Epidermal melanocyte (primary cell): ENCODE measurements around the gene EVI5.
"Not testable (repeated sequence)": the region's sequence is repeated elsewhere in the genome, so short reads cannot be mapped to it uniquely, and the experiment has no call there.

Source experiments
- DNase-seq: peaks from one replicate; pipeline ENCODE4 v3.0.0; 2011; ENCODE audit warnings: low spot score; ENCODE audit not compliant: insufficient read length

EVI5 gene

GRCh38 chr1:92527670-92528069 is 257.2 kb downstream of the EVI5 start:
- DNase-seq, result no peak

GRCh38 chr1:92524944-92525590 is 259.8 kb downstream of the EVI5 start:
- not testable (repeated sequence) for DNase-seq

- no peak for DNase-seq
These were observed 265.9 kb downstream of the EVI5 start for GRCh38 chr1:92519043-92519442.

DNA sequence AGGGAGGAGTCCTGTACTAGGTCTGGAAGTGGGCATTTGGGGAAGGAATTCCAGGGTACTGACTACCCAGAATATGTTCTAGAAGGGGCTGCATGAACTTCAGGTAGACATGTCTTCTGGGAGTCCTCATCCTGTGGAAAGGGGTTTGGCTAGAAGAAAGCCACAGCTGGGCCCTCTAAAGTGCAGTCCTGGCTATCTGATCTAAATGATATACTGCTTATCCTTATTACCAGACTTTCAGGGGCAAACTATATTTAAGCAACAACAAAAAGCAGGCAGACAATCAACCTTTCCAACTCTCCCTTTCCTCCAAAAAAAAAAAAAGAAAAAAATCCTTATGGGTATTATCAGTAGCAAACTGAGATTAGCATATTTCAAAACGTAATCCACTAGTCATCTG is 268.3 kb downstream of the EVI5 start:
- no peak for DNase-seq

DNA sequence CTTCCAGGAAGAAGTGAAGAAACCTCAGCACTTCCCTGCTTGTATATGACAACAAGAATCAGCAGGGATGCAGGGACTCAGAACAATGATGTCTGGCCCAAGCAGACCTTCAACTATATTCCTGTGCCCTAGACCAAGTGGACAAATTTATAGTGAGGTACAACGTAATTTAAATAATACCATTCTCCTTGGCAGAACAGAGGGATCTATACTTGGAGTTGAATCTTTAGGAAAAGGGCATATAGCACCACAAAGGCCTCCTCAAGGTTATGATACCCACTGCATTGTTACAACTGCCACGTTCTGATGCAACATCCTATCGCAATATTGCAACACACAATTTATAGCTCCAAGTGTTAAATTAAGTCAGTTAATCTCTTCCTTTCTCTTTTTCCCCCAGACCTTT is 269.1 kb downstream of the EVI5 start:
- DNase-seq, result no peak

- DNase-seq, result no peak
These were observed 273.4 kb downstream of the EVI5 start for GRCh38 chr1:92511541-92511940.

DNA sequence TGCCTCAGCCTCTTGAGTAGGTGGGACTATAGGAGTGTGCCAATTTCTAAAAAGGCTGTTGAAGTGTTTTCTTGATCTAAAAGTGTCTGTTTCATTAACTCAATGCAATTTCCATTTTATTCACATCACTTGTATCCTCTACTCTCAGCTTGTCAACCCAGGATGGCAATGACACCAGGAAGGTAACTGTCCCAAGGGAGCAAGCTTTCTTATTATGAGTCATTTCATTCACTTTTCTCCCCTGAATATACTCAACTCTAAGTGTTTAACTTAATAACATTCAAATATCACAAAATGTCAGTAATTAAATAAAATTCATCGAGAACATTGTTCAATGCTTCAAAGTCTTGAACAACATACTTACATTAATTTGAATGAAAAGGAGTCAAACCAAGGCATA is 275.3 kb downstream of the EVI5 start:
- no peak for DNase-seq

DNA sequence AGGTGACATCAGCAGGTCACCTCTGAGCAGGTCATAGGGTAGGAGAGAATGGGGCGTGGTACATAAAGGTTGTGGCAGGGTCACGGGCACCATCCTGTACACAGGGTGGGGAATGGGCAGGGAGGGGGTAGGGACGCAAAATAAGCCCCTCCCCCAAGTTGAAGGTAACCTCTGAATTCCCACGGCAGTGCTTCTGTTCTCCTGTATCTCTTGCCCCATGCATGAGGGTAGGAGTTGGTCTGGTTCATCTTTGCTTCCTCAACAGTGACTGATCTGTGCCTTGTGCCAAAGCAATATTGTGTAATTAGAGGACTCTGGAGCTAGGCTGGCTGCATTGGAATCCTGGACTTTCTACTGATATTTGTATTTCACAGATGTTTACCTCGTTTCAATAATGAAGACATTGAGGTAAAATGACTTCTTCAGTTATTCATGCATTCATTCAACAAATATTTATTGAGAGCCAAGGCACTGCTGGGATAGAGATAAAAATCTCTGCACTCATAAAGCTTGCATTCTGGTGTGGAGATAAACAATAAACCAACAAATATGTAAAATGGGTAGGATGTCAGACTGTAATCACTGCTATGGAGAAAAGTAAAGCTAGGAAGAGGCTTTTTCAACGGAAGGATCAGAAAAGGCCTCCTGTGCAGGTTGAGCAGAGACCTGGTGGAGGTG is 279.8 kb downstream of the EVI5 start:
- no peak for DNase-seq

- no peak for DNase-seq
These were observed 280.5 kb downstream of the EVI5 start for GRCh38 chr1:92504291-92505014.

GRCh38 chr1:92503926-92504285 is 281.0 kb downstream of the EVI5 start:
- DNase-seq, result no peak

DNA sequence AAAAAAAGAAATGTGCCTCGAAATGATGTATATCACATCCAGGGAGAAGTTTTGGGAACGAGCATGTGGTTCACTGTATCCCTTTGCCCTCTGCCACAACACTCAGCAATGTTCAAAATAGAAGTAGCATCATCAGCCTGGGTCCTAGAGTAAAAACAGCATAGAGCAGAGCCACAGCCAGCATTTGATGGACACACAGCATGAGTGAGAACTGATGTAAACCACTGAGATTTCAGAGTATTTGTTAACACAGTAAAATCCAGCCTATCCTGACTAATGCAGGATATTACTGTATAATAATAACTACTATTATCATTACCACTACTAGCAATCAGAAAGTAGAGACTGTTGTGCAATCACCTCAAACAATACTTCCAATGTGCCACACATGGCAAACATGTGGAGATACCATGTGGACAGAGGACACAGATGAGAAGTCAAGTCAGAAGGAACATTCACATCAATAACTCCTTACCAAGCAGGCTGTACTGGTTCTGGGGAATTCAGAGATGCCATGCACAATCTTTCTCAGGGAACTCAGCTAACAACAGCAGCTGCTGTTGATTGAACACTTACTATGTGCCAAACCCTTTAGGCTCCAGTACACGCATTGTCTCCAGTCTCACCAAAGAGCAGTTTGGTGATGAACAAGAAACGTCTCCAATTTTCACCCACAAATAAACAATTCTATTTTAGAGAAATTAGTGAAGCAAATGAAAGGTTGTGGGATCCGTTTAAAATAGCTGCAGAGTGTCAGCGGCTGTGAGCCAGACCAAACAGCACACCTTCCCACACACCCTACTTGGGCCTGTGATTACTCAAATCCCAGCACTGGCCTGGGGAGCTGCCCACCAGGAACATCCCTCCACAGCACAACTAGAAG is 281.6 kb downstream of the EVI5 start:
- DNase-seq, result no peak

DNA sequence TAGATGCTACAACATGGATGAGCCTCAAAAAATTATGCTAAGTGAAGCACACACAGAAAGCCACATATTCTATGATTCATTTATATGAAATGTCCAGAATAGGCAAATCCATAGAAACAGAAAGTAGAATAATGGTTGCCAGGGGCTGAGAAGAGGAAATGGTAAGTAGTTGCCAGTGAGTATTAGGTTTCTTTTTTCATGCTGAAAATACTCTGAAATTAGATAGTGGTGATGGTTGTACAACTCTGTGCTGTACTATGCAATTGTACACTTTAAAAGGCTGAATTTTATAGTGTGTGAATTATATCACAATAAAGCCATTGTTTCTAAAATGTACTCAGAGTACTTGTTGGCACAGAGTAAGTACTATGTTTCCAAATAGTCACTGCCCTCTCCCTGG is 282.7 kb downstream of the EVI5 start:
- DNase-seq, result no peak

DNA sequence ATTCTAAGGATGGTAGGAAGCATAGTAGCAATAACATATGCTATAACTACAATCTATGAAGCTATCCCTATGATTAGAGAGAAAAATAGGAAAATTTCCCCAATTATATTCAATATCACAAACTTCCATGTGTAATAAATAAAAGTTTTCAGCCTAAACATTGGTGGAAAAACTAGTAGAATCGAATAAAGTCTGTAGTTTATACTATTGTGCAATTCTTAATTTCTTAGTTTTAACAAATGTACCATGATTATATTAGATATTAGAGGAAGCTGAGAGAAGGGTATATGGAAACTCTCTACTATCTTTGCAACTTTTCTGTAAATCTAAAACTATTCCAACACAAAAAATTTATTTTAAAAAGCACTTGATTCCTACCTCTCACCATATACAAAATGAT is 284.4 kb downstream of the EVI5 start:
- DNase-seq, result no peak

DNA sequence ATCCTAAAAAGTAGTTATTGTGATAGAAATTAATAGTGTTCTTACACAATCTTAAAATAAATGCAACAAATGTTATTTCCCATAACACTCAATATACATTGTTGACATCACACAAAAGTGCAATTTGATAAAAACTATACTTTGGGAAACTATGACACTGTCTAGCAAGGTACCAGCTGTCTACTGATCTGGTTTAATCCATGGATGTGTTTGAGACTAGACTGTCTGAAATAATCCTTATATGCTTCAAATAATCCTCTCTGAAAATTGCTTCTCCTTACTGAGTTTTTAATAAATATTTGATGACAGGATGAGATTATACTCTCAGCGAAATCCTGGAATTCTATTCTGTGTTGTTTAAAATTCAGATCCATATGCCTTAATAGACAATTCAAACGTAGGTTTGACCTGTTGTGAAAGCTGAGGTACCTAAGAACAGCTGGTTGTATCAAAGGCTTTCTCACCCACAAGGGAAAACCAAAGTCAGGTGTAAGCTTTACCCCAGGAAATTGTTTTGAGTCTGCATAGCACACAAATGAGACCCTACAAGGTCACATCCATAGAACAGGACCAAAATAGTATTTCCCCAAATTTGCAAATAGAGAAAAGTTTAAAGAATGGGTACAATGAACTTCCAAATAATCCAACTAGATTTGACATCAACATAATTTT is 289.4 kb downstream of the EVI5 start:
- no peak for DNase-seq

DNA sequence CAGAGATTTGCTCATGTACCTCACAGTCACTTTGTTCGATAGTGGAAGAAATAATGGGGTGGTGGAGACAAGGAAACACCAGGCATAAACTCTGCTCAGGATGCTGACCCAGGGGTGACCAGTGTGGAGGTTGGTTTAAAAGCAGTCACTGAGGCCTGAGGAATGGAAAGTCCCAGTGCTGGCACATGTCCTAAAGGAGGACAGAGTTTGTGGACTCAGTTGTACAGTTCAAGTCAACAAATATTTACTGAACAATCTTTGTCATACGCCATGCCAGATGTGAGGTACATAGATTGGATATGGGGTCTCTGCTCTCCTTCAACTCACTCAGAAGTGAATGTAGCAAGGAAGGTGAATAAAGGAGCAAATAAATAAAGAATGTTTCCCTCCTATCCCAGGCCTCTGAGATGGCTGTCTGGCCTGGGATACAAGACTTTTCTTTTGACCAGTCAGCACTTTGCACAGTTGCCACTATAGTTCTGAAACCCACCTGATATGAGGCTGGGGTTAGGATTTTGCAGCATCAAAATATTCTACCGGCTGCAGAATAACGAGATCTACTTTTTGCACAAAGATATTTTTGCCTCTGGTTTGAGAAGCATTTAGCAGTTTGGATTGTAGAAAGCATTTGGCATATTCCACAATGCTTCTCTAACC is 290.3 kb downstream of the EVI5 start:
- no peak for DNase-seq

- no peak for DNase-seq
These were observed 291.8 kb downstream of the EVI5 start for GRCh38 chr1:92493139-92493538.

GRCh38 chr1:92488832-92489231 is 296.1 kb downstream of the EVI5 start:
- DNase-seq, result no peak

DNA sequence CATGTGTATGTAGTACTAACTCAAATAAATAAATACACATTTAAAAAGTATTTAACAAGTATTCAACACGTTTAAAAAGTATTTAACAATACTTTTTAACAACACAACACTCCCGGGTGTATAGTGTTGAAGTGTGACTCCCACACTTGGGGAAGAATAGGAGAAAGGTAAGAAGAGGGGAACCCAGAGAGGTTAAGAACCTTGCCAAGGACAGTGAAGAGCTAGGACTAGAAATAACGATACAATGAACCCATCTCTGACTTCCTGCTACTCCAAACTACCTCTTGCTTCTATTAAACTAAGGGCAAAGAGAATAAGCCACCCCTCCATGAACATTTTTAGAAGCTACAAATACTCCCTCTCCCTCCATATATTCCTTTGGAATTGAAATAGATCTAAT is 296.5 kb downstream of the EVI5 start:
- no peak for DNase-seq

- DNase-seq, result no peak
These were observed 297.8 kb downstream of the EVI5 start for GRCh38 chr1:92487078-92487605.
